B cell (primary cell): Measurements from ENCODE around the gene MYO10.

Experiments
- EZH2 ChIP-seq: IDR thresholded peaks from 2 replicates; pipeline ENCODE4 v1.6.1; 2012; ENCODE audit warnings: borderline replicate concordance, low read depth, mild to moderate bottlenecking, moderate library complexity, low read length; ENCODE audit not compliant: insufficient read depth, poor library complexity, severe bottlenecking
- TF ChIP-seq, protein P1 (sequence below): fragments of 200-600 bp; IDR thresholded peaks from one replicate; pipeline ENCODE4 v1.8.0; 2022; ENCODE audit warnings: antibody characterized with exemption, mild to moderate bottlenecking

DNA sequence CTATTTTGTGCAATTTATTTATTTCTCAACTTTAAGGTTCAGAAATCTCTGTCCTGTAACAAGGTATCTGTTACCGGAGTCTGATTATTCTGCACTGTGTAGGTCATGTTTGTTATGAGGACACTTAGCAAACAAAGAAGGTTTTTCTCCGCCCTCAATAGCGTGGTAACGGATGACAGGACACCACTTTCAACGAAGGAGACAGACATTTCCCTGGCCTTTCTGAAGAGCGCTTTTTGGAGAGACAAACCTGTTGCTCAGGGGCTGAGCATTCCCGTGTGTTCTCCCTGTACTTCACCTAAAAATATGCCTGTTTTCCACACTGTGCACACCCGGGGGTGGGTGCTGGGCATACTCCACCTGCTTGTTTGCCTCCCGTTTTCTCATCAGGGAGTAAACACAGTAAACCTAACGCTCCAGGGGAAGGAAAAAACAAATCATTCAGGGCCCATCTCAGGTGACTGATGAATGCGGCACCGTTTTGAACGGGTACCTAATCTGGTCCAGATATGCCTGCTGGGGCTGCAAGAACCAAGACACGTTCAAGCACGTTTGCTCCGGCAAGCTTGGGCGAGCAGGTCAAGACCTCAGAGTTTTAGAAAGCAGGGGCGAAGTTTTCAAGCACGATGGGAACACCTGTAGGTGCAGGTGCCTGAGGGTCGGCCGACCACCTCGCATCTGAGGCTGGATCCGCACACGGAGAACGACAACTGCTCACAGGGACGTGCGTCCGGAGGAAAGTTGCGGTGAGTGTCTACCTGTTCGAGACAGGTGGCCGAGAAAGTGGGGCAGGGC lies 320.1 kb downstream of the MYO10 start:
- TF ChIP-seq, protein P1, sequence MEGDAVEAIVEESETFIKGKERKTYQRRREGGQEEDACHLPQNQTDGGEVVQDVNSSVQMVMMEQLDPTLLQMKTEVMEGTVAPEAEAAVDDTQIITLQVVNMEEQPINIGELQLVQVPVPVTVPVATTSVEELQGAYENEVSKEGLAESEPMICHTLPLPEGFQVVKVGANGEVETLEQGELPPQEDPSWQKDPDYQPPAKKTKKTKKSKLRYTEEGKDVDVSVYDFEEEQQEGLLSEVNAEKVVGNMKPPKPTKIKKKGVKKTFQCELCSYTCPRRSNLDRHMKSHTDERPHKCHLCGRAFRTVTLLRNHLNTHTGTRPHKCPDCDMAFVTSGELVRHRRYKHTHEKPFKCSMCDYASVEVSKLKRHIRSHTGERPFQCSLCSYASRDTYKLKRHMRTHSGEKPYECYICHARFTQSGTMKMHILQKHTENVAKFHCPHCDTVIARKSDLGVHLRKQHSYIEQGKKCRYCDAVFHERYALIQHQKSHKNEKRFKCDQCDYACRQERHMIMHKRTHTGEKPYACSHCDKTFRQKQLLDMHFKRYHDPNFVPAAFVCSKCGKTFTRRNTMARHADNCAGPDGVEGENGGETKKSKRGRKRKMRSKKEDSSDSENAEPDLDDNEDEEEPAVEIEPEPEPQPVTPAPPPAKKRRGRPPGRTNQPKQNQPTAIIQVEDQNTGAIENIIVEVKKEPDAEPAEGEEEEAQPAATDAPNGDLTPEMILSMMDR, result no peak
- TF ChIP-seq EZH2, result no peak
